A549 (cell line): ENCODE data around the gene PI4KB. TPM values are rescaled to one million over a fixed set of nuclear protein-coding genes. Genes with fewer than 3 reads are reported as not detected.

ENCODE experiments used
- ATAC-seq, 2 experiments: fragments of 200-7000 bp in 1 of 2; fragments of >200 bp in 1 of 2; cut with Nextera tagmentation in 1 of 2; cut with Tn5 transposase in 1 of 2; 3 replicates each; pipeline versions ENCODE4 v1.8.0 to v1.9.1; 2018 to 2020; ENCODE audit warnings: mild to moderate bottlenecking in 1 of 2, moderate library complexity in 1 of 2
- CTCF ChIA-PET: fragments of 300-600 bp; sonication (Branson Sonifier 250); formaldehyde crosslinking; extraction: SDS; loops from one replicate; lab custom pipeline; 2021; ENCODE audit warnings: antibody characterized with exemption, inconsistent platforms; lab: Yijun Ruan, JAX
- POLR2A ChIA-PET: fragments of 350-600 bp; formaldehyde crosslinking; extraction: SDS; loops from one replicate; lab custom pipeline; 2021; ENCODE audit warnings: antibody characterized with exemption, inconsistent platforms; lab: Yijun Ruan, JAX
- DNase-seq, 2 experiments: peaks; one replicate each; pipeline versions ENCODE4 v3.0.0 to v3.0.0-alpha.2; 2011 to 2016; ENCODE audit warnings: low read depth in 1 of 2, low spot score in 1 of 2
- FAIRE-seq: peaks from 2 replicates; lab custom pipeline; 2011; peaks lifted over from hg19 to GRCh38; lab: Jason Lieb, UNC
- H3K27ac ChIP-seq, 2 experiments: fragments of >200 bp; sonication (Bioruptor Twin); formaldehyde crosslinking; 3 replicates each; pipeline ENCODE4 v1.5.1; 2016 to 2017
- H3K4me1 ChIP-seq: fragments of >200 bp; sonication (Bioruptor Twin); formaldehyde crosslinking; 3 replicates; pipeline ENCODE4 v1.6.1; 2016
- H3K4me2 ChIP-seq: fragments of >200 bp; sonication (Bioruptor Twin); formaldehyde crosslinking; 3 replicates; pipeline ENCODE4 v1.6.1; 2016
- H3K4me3 ChIP-seq: fragments of >200 bp; sonication (Bioruptor Twin); formaldehyde crosslinking; 3 replicates; pipeline ENCODE4 v1.5.1; 2016
- H3K9me3 ChIP-seq: fragments of >200 bp; sonication (Bioruptor Twin); formaldehyde crosslinking; 3 replicates; pipeline ENCODE4 v1.6.1; 2016
- CHD4 ChIP-seq: fragments of 200-600 bp; sonication (generic); IDR thresholded peaks from 2 replicates; pipeline ENCODE4 v1.6.1; 2016; ENCODE audit warnings: antibody characterized with exemption, mild to moderate bottlenecking, borderline replicate concordance
- EHMT2 ChIP-seq: fragments of 200-600 bp; sonication (generic); IDR thresholded peaks from 2 replicates; pipeline ENCODE4 v1.6.1; 2016; ENCODE audit warnings: antibody characterized with exemption, low read depth, mild to moderate bottlenecking, moderate library complexity
- HOXA7 ChIP-seq: fragments of 250-450 bp; sonication (Bioruptor Pico); IDR thresholded peaks from 2 replicates; pipeline ENCODE4 v1.5.0; 2020; ENCODE audit warnings: mild to moderate bottlenecking, moderate library complexity
- HOXB13 ChIP-seq: fragments of 250-450 bp; sonication (Bioruptor Pico); IDR thresholded peaks from 2 replicates; pipeline ENCODE4 v1.5.0; 2020; ENCODE audit warnings: low read depth, mild to moderate bottlenecking, moderate library complexity
- MAZ ChIP-seq: fragments of 150-350 bp; IDR thresholded peaks from 2 replicates; pipeline ENCODE4 v1.6.1; 2014; ENCODE audit warnings: antibody characterized with exemption, low read depth, low read length, borderline replicate concordance
- PHF8 ChIP-seq: fragments of 200-600 bp; sonication (generic); IDR thresholded peaks from 2 replicates; pipeline ENCODE4 v1.6.1; 2016; ENCODE audit warnings: low read depth, mild to moderate bottlenecking, antibody characterized with exemption, moderate library complexity, borderline replicate concordance
- RCOR1 ChIP-seq: fragments of 150-350 bp; IDR thresholded peaks from 2 replicates; pipeline ENCODE4 v1.6.1; 2014; ENCODE audit warnings: antibody characterized with exemption, low read length, low read depth
- RNF2 ChIP-seq: fragments of 200-600 bp; sonication (generic); IDR thresholded peaks from 2 replicates; pipeline ENCODE4 v1.6.1; 2016; ENCODE audit warnings: low read depth, mild to moderate bottlenecking, antibody characterized with exemption, moderate library complexity, borderline replicate concordance
- SREBF2 ChIP-seq: fragments of 450-650 bp; IDR thresholded peaks from 2 replicates; pipeline ENCODE4 v1.6.1; 2014; ENCODE audit warnings: mild to moderate bottlenecking, moderate library complexity
- ZC3H11A ChIP-seq: fragments of 450-650 bp; IDR thresholded peaks from 2 replicates; pipeline ENCODE4 v1.6.1; 2014; ENCODE audit warnings: antibody characterized with exemption, mild to moderate bottlenecking
- ZSCAN20 ChIP-seq: fragments of 250-450 bp; sonication (Bioruptor Pico); IDR thresholded peaks from 2 replicates; pipeline ENCODE4 v1.8.0; 2022; ENCODE audit warnings: mild to moderate bottlenecking, moderate library complexity
- WGBS: methylation state at CpG from one replicate; pipeline ENCODE4 v1.1.6; 2017; ENCODE audit errors: missing lambda C conversion rate; 5-methylcytosine and 5-hydroxymethylcytosine counted together
- polyA plus RNA-seq, 4 experiments: library from polyadenylated mRNA; depleted of rRNA in 3 of 4; stranded (reverse); fragments of >200 nt; fragmentation: RNase III in 1 of 4; extraction: RNeasy Plus Mini Kit Qiagen cat#74134 plus additional on column Dnase treatment in 1 of 4; gene quantifications; 2 replicates in 3 of 4; 3 replicates in 1 of 4; pipeline ENCODE4 v1.2.3, GENCODE V29; 2011 to 2017
- TF ChIP-seq, protein P1 (sequence below): fragments of 150-350 bp; IDR thresholded peaks from 2 replicates; pipeline ENCODE4 v1.6.1; 2014; ENCODE audit warnings: low read depth, mild to moderate bottlenecking, low read length
- TF ChIP-seq, protein P2 (sequence below): fragments of >200 bp; sonication (Bioruptor Twin); formaldehyde crosslinking; IDR thresholded peaks from 3 replicates; pipeline ENCODE4 v1.5.1; 2016
- TF ChIP-seq, protein P3 (sequence below): IDR thresholded peaks from 2 replicates; pipeline ENCODE4 v1.6.1; 2012; ENCODE audit warnings: low read depth, borderline replicate concordance
- TF ChIP-seq, protein P4 (sequence below): fragments of >200 bp; sonication (Bioruptor Twin); formaldehyde crosslinking; IDR thresholded peaks from 2 replicates; pipeline ENCODE4 v1.6.1; 2016
- TF ChIP-seq, protein P5 (sequence below): fragments of 450-650 bp; IDR thresholded peaks from 2 replicates; pipeline ENCODE4 v1.6.1; 2014; ENCODE audit warnings: antibody characterized with exemption

PI4KB gene
- polyA plus RNA-seq, 2 of the 4 experiments (the other 2 are of a cell fraction) = 26.8 to 34.4 TPM

DNA sequence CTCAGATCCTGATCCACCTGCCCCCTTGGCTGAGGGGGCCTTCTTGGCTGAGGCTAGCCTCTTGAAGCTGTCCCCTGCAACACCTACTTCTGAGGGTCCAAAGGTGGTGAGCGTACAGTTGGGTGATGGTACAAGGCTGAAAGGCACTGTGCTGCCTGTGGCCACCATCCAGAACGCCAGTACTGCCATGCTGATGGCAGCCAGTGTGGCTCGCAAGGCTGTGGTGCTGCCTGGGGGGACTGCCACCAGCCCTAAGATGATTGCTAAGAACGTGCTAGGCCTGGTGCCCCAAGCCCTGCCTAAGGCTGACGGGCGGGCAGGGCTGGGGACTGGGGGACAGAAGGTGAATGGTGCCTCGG lies 39.9 kb downstream of the PI4KB start:
- FAIRE-seq (no peak), DNase-seq (no peak)
- WGBS = 85% methylated on average over 4 of the region's 7 CpGs

DNA sequence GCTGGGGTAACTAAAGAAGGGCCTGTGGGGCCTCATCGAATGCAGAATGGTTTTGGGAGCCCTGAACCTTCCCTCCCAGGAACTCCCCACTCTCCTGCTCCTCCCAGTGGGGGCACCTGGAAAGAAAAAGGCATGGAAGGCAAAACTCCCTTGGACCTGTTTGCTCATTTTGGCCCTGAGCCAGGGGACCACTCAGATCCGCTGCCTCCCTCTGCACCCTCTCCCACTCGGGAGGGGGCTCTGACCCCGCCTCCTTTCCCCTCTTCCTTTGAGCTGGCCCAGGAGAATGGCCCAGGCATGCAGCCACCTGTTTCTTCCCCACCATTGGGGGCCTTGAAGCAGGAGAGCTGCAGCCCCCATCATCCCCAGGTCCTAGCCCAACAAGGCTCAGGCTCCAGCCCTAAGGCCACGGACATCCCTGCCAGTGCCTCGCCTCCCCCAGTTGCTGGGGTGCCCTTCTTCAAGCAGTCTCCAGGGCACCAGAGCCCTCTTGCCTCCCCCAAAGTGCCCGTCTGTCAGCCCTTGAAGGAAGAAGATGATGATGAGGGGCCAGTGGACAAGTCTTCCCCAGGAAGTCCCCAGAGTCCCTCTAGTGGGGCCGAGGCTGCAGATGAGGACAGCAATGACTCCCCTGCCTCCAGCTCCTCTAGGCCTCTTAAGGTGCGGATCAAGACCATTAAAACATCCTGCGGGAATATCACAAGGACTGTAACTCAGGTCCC lies 40.4 kb downstream of the PI4KB start:
- TF ChIP-seq CHD4 (no peak), HOXB13 (CRISPR knock-in tag) (no peak), EHMT2 (no peak), SREBF2 (no peak)
- TF ChIP-seq, protein P1, sequence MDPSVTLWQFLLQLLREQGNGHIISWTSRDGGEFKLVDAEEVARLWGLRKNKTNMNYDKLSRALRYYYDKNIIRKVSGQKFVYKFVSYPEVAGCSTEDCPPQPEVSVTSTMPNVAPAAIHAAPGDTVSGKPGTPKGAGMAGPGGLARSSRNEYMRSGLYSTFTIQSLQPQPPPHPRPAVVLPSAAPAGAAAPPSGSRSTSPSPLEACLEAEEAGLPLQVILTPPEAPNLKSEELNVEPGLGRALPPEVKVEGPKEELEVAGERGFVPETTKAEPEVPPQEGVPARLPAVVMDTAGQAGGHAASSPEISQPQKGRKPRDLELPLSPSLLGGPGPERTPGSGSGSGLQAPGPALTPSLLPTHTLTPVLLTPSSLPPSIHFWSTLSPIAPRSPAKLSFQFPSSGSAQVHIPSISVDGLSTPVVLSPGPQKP = no peak
- TF ChIP-seq, protein P2, sequence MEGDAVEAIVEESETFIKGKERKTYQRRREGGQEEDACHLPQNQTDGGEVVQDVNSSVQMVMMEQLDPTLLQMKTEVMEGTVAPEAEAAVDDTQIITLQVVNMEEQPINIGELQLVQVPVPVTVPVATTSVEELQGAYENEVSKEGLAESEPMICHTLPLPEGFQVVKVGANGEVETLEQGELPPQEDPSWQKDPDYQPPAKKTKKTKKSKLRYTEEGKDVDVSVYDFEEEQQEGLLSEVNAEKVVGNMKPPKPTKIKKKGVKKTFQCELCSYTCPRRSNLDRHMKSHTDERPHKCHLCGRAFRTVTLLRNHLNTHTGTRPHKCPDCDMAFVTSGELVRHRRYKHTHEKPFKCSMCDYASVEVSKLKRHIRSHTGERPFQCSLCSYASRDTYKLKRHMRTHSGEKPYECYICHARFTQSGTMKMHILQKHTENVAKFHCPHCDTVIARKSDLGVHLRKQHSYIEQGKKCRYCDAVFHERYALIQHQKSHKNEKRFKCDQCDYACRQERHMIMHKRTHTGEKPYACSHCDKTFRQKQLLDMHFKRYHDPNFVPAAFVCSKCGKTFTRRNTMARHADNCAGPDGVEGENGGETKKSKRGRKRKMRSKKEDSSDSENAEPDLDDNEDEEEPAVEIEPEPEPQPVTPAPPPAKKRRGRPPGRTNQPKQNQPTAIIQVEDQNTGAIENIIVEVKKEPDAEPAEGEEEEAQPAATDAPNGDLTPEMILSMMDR = no peak
- Histone ChIP-seq H3K27ac (no peak overlapping the region), H3K4me1 (peaks cover 13% of the 10 kb centered on the region), H3K4me2 (no peak overlapping the region), H3K9me3 (no peaks in the 10 kb centered on the region), H3K4me3 (no peak overlapping the region)
- WGBS = 92% methylated on average over 9 of the region's 10 CpGs
- POLR2A ChIA-PET = no interaction called here
- FAIRE-seq (no peak), DNase-seq (no peak), ATAC-seq (no peak)
- CTCF ChIA-PET = interaction anchor here (0.6 to 4.2 kb wide), 3 partner anchors 14 to 54 kb away, joined by 3 to 22 read pairs (median 12); no protein-coding TSS in a partner anchor

More for the DNA sequence above, 39.9 kb downstream of the PI4KB start:
- no peak for ATAC-seq
- Histone ChIP-seq H3K4me1 (peaks cover 13% of the 10 kb centered on the region), H3K4me2 (no peak overlapping the region), H3K9me3 (no peaks in the 10 kb centered on the region), H3K4me3 (no peak overlapping the region), H3K27ac (no peak overlapping the region)
- POLR2A ChIA-PET = no interaction called here
- CTCF ChIA-PET = interaction anchor here (1.5 to 2.8 kb wide), 2 partner anchors 13 to 54 kb away, joined by 7 to 12 read pairs; no protein-coding TSS in a partner anchor
- TF ChIP-seq, protein P3, sequence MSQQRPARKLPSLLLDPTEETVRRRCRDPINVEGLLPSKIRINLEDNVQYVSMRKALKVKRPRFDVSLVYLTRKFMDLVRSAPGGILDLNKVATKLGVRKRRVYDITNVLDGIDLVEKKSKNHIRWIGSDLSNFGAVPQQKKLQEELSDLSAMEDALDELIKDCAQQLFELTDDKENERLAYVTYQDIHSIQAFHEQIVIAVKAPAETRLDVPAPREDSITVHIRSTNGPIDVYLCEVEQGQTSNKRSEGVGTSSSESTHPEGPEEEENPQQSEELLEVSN = no peak
- TF ChIP-seq, protein P4, sequence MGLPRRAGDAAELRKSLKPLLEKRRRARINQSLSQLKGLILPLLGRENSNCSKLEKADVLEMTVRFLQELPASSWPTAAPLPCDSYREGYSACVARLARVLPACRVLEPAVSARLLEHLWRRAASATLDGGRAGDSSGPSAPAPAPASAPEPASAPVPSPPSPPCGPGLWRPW = no peak
- no peak for TF ChIP-seq RCOR1
- TF ChIP-seq PHF8 = no peak
- TF ChIP-seq ZSCAN20 (CRISPR knock-in tag) = no peak
- no peak for TF ChIP-seq CHD4
- TF ChIP-seq SREBF2 = no peak
- no peak for TF ChIP-seq ZC3H11A
- no peak for TF ChIP-seq MAZ
- TF ChIP-seq, protein P5, sequence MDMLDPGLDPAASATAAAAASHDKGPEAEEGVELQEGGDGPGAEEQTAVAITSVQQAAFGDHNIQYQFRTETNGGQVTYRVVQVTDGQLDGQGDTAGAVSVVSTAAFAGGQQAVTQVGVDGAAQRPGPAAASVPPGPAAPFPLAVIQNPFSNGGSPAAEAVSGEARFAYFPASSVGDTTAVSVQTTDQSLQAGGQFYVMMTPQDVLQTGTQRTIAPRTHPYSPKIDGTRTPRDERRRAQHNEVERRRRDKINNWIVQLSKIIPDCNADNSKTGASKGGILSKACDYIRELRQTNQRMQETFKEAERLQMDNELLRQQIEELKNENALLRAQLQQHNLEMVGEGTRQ = no peak
- TF ChIP-seq, protein P1 = no peak
- no peak for TF ChIP-seq RNF2
- no peak for TF ChIP-seq HOXA7 (CRISPR knock-in tag)
